Measurements from ENCODE around the gene ZBTB25. TPM values are rescaled to one million over a fixed set of nuclear protein-coding genes. Genes with fewer than 3 reads are reported as not detected.

ZBTB25 gene
- total RNA-seq, 2 experiments from 2014 or later, result 18.4 to 35.4 TPM

- no peaks in the 10 kb centered on the region for H3K9me2 ChIP-seq (ENCODE audit: insufficient read depth, low read length)
- H3K27ac ChIP-seq (ENCODE audit: low read depth, low read length, poor library complexity, severe bottlenecking), result no peak overlapping the region
- intact Hi-C loops (cut with micrococcal nuclease; ENCODE audit: unreplicated experiment), result loop anchor here (10.0 kb wide), 1 partner anchor 783 kb away; the partner anchor contains the start of gene SGPP1
- no peak overlapping the region for H3K4me3 ChIP-seq (ENCODE audit: low read depth, low read length, poor library complexity, severe bottlenecking)
- peak overlapping the region; percentile 99 for H3K4me2 ChIP-seq (ENCODE audit: low read length)
- TF ChIP-seq, protein P1, sequence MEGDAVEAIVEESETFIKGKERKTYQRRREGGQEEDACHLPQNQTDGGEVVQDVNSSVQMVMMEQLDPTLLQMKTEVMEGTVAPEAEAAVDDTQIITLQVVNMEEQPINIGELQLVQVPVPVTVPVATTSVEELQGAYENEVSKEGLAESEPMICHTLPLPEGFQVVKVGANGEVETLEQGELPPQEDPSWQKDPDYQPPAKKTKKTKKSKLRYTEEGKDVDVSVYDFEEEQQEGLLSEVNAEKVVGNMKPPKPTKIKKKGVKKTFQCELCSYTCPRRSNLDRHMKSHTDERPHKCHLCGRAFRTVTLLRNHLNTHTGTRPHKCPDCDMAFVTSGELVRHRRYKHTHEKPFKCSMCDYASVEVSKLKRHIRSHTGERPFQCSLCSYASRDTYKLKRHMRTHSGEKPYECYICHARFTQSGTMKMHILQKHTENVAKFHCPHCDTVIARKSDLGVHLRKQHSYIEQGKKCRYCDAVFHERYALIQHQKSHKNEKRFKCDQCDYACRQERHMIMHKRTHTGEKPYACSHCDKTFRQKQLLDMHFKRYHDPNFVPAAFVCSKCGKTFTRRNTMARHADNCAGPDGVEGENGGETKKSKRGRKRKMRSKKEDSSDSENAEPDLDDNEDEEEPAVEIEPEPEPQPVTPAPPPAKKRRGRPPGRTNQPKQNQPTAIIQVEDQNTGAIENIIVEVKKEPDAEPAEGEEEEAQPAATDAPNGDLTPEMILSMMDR (conservative IDR thresholded peaks at IDR 0.05; ENCODE audit: low read length), result no peak
- no peak for TF ChIP-seq EZH2phosphoT487 (IDR thresholded peaks at IDR 0.05; ENCODE audit: borderline replicate concordance, low read depth, low read length)
- DNase-seq (ENCODE audit: low spot score), result peak; percentile 26
- CTCF ChIA-PET (ENCODE audit: unreplicated experiment), result interaction anchor here (0.7 kb wide), 1 partner anchor 11 kb away, joined by 3 read pairs; no protein-coding TSS in a partner anchor
- POLR2A ChIA-PET, result interaction anchor here (1.0 kb wide), 1 partner anchor 11 kb away, joined by 3 read pairs; no protein-coding TSS in a partner anchor
- H3K36me3 ChIP-seq (ENCODE audit: insufficient read depth, low read length), result peaks cover 17% of the 10 kb centered on the region; the same call in 1 of the 2 replicates
- no peaks in the 10 kb centered on the region for H3K9me3 ChIP-seq (ENCODE audit: low read length)
- BruUV-seq (replicated peaks), result no TSS peak
- H3K4me1 ChIP-seq (ENCODE audit: insufficient read depth, low read length, poor library complexity, severe bottlenecking), result peaks cover 51% of the 10 kb centered on the region
- H2AFZ ChIP-seq (ENCODE audit: low read length), result no peak overlapping the region
- H4K20me1 ChIP-seq (ENCODE audit: insufficient read depth, low read length), result peaks cover 48% of the 10 kb centered on the region
- peaks cover 79% of the 10 kb centered on the region for H3K79me2 ChIP-seq (ENCODE audit: insufficient read depth, low read depth, low read length)
Observed at GRCh38 chr14:64508215-64508776, 4.7 kb upstream of the ZBTB25 start.

DNA sequence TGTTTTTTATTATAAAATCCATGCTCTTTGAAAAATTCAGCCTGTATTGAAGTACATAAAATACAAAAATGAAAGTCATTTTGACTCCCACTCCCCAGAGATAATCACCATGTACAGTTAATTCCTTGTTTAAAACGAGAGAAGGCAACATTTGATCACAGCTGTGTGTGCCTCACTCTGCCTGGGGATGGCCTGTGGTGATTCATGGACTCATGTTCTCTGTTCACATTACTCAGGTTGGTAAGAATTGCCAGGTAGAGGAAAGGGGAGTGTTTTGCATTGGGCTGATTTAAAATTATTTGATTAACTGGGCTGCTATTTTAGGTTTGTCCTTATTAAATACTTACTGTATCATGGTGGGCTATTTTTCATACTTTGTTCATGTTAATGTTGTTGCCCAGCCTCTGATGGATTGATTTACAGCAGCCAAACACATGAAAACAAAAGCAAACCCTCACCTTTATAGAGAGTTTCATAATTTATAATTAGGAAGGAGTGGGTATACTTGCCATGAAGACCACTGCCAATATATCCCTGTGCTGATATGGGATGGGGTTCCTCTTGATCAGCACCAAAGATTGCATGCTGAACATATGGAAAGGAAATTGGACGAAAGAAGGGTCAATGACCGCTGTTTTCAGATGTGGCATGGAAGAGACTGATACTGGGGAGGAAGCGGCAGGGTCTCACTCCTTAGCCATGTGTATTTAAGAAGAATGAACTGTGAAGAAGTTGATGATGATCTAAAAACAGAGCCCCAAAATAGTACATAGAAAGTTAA is 3.9 kb upstream of the ZBTB25 start:
- Histone ChIP-seq H3K27ac (ENCODE audit: low read depth, low read length, poor library complexity, severe bottlenecking) (no peak overlapping the region), H2AFZ (ENCODE audit: low read length) (no peak overlapping the region), H3K36me3 (ENCODE audit: insufficient read depth, low read length) (peaks cover 11% of the 10 kb centered on the region; the same call in 1 of the 2 replicates), H3K4me3 (ENCODE audit: low read depth, low read length, poor library complexity, severe bottlenecking) (peak overlapping the region; percentile 87), H3K79me2 (ENCODE audit: insufficient read depth, low read depth, low read length) (peaks cover 77% of the 10 kb centered on the region), H4K20me1 (ENCODE audit: insufficient read depth, low read length) (peaks cover 48% of the 10 kb centered on the region), H3K9me2 (ENCODE audit: insufficient read depth, low read length) (no peaks in the 10 kb centered on the region), H3K9me3 (ENCODE audit: low read length) (no peaks in the 10 kb centered on the region), H3K4me1 (ENCODE audit: insufficient read depth, low read length, poor library complexity, severe bottlenecking) (peaks cover 51% of the 10 kb centered on the region), H3K4me2 (ENCODE audit: low read length) (peak overlapping the region; percentile 99)
- no peak for DNase-seq (ENCODE audit: low spot score)
- TF ChIP-seq, protein P1 (conservative IDR thresholded peaks at IDR 0.05; ENCODE audit: low read length), result no peak
- TF ChIP-seq EZH2phosphoT487 (IDR thresholded peaks at IDR 0.05; ENCODE audit: borderline replicate concordance, low read depth, low read length), result no peak
- intact Hi-C loops (cut with micrococcal nuclease; ENCODE audit: unreplicated experiment), result loop anchor here (10.0 kb wide), 1 partner anchor 783 kb away; the partner anchor contains the start of gene SGPP1
- CTCF ChIA-PET (ENCODE audit: unreplicated experiment), result interaction anchor here (0.7 kb wide), 1 partner anchor 10 kb away, joined by 3 read pairs; no protein-coding TSS in a partner anchor
- BruUV-seq (replicated peaks), result no TSS peak
- POLR2A ChIA-PET, result no interaction called here

Measured in OCI-LY7 (cell line).